DMS79 (cell line): ENCODE results near the gene FHIT.

Source experiments
- DNase-seq: peaks from one replicate; lab custom pipeline; 2025; lab: John Stamatoyannopoulos, UW

FHIT gene

GRCh38 chr3:60333710-60334109 is 917.5 kb downstream of the FHIT start:
- no peak for DNase-seq

GRCh38 chr3:60330107-60330506 is 921.1 kb downstream of the FHIT start:
- DNase-seq, result no peak

- DNase-seq, result no peak
Measured at GRCh38 chr3:60325610-60326170, 925.6 kb downstream of the FHIT start.

- no peak for DNase-seq
Measured at GRCh38 chr3:60323651-60324050, 927.6 kb downstream of the FHIT start.

- DNase-seq, result no peak
Measured at GRCh38 chr3:60323180-60323579, 928.1 kb downstream of the FHIT start.

- DNase-seq, result no peak
Measured at GRCh38 chr3:60322298-60322856, 928.9 kb downstream of the FHIT start.

GRCh38 chr3:60319179-60319858 is 931.9 kb downstream of the FHIT start:
- no peak for DNase-seq

GRCh38 chr3:60316121-60316797 is 935.0 kb downstream of the FHIT start:
- no peak for DNase-seq

GRCh38 chr3:60313951-60314461 is 937.2 kb downstream of the FHIT start:
- no peak for DNase-seq

- DNase-seq, result no peak
Measured at GRCh38 chr3:60313231-60313798, 937.9 kb downstream of the FHIT start.

- DNase-seq, result peak; percentile 6
Measured at GRCh38 chr3:60309539-60310268, 941.5 kb downstream of the FHIT start.

GRCh38 chr3:60308808-60309207 is 942.4 kb downstream of the FHIT start:
- no peak for DNase-seq

GRCh38 chr3:60307562-60308199 is 943.6 kb downstream of the FHIT start:
- DNase-seq, result no peak

GRCh38 chr3:60304112-60304511 is 947.1 kb downstream of the FHIT start:
- no peak for DNase-seq

- no peak for DNase-seq
Measured at GRCh38 chr3:60303160-60303559, 948.1 kb downstream of the FHIT start.

- no peak for DNase-seq
Measured at GRCh38 chr3:60301142-60301541, 950.1 kb downstream of the FHIT start.

GRCh38 chr3:60298141-60298540 is 953.1 kb downstream of the FHIT start:
- DNase-seq, result no peak

GRCh38 chr3:60294181-60294580 is 957.1 kb downstream of the FHIT start:
- peak; percentile 45 for DNase-seq

GRCh38 chr3:60291115-60291514 is 960.1 kb downstream of the FHIT start:
- DNase-seq, result no peak

GRCh38 chr3:60290122-60290492 is 961.1 kb downstream of the FHIT start:
- DNase-seq, result no peak

- DNase-seq, result no peak
Measured at GRCh38 chr3:60289341-60290121, 961.7 kb downstream of the FHIT start.
